DOHH2 (cell line): ENCODE data around the gene EPHB2.

ENCODE experiments used
- EZH2phosphoT487 ChIP-seq: fragments of 200-600 bp; sonication (generic); IDR thresholded peaks from 2 replicates; pipeline ENCODE4 v1.6.1; 2017; ENCODE audit warnings: borderline replicate concordance, mild to moderate bottlenecking, antibody characterized with exemption, low read length, moderate library complexity, mixed read lengths
- TF ChIP-seq, protein P1 (sequence below): fragments of 200-600 bp; sonication (generic); IDR thresholded peaks from one replicate; pipeline ENCODE4 v1.5.1; 2014; ENCODE audit warnings: antibody characterized with exemption, mild to moderate bottlenecking, low read depth, low read length; ENCODE audit not compliant: poor library complexity, severe bottlenecking

DNA sequence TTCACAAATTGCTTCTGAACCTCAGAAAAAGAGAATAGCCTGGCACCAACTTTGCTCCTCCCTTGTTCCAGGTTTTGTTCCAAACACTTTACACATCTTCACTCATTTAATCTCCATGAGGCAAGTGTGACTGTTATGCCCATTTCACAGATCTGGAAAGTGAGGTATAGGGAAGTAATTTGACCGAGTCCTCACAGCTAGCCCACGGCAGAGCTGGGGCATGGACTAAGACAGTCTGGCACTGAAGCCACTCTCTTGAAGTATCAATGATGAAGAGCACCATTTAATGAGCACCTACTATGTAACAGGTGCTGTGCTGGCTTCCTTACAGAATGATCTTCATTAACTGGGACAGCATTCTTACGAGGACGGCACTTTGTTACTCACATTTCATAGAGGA lies 38.6 kb upstream of the EPHB2 start:
- TF ChIP-seq, protein P1, sequence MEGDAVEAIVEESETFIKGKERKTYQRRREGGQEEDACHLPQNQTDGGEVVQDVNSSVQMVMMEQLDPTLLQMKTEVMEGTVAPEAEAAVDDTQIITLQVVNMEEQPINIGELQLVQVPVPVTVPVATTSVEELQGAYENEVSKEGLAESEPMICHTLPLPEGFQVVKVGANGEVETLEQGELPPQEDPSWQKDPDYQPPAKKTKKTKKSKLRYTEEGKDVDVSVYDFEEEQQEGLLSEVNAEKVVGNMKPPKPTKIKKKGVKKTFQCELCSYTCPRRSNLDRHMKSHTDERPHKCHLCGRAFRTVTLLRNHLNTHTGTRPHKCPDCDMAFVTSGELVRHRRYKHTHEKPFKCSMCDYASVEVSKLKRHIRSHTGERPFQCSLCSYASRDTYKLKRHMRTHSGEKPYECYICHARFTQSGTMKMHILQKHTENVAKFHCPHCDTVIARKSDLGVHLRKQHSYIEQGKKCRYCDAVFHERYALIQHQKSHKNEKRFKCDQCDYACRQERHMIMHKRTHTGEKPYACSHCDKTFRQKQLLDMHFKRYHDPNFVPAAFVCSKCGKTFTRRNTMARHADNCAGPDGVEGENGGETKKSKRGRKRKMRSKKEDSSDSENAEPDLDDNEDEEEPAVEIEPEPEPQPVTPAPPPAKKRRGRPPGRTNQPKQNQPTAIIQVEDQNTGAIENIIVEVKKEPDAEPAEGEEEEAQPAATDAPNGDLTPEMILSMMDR: no peak
- no peak for TF ChIP-seq EZH2phosphoT487
